Activated T-cell treated with anti-CD3 and anti-CD28 coated beads, Interleukin-2, amount 50 U/mL, for 24 hours (primary cell): ENCODE data around the gene JMJD4.

Experiments
- DNase-seq: peaks from one replicate; pipeline ENCODE4 v3.0.0-alpha.2; 2020
- H3K27ac Mint-ChIP-seq: 2 replicates; pipeline ENCODE4 v1.8.0; 2020; ENCODE audit warnings: mild to moderate bottlenecking, mixed read lengths
- H3K27me3 Mint-ChIP-seq: 2 replicates; pipeline ENCODE4 v1.8.0; 2020; ENCODE audit warnings: mixed read lengths
- H3K36me3 Mint-ChIP-seq: 2 replicates; pipeline ENCODE4 v1.8.0; 2020; ENCODE audit warnings: low read depth, mixed read lengths
- H3K4me1 Mint-ChIP-seq: 2 replicates; pipeline ENCODE4 v1.8.0; 2020; ENCODE audit warnings: low read depth, mixed read lengths
- H3K4me3 Mint-ChIP-seq: 2 replicates; pipeline ENCODE4 v1.8.0; 2020; ENCODE audit warnings: mild to moderate bottlenecking, moderate library complexity, mixed read lengths
- H3K9me3 Mint-ChIP-seq: 2 replicates; pipeline ENCODE4 v1.8.0; 2020; ENCODE audit warnings: mixed read lengths

Gene JMJD4

DNA sequence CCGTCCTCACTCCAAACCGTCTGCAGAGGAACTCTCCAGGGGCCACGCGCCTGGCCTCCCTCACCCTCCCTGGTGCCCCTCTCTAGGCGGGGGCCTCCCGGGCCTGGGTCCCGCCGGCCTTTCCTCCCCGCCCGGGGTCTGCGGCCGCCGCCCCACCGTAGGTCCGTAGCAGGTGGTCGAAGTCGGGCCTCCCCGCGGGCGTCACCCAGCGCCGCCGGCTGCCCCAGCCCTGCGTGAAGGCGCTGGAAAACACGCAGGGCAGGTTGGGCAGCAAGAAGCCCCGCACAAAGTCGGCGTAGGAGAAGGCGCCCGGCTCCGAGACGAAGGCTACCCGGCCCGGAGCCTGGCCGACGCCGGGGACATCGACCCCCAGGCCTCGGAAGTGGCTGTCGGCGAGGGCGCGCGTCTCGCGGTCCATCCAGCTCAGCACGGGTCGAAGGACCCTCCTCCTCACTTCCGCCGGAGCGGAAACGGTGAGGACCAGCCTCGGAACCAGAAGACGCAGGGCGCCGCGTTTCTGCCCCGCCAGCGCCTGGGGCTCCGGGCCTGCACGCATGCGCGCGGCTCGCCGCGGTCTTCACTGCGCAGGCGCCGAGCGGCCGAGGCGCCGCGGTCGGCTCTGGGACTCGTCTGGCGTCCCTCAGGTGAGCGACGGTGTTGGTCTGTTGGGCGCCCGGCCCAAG lies at the start of gene JMJD4, which contains the start of gene SNAP47:
Gene JMJD4, minus strand, starts transcription at position 447 of the 683 bp plus-strand sequence. Its CDS starts 29 bp downstream, at position 418.
Gene SNAP47, plus strand, starts transcription at position 580 of the 683 bp plus-strand sequence. CDS start 12,302 bp downstream, outside the sequence.
- Mint-ChIP-seq H3K27me3 (no peaks in the 10 kb centered on the region), H3K4me3 (peak within 1 kb of the TSS; percentile 93), H3K4me1 (peaks cover 48% of the 10 kb centered on the region), H3K36me3 (peaks cover 61% of the 10 kb centered on the region), H3K27ac (peak within 1 kb of the TSS; percentile 89), H3K9me3 (no peaks in the 10 kb centered on the region)
- peak; percentile 98 for DNase-seq

DNA sequence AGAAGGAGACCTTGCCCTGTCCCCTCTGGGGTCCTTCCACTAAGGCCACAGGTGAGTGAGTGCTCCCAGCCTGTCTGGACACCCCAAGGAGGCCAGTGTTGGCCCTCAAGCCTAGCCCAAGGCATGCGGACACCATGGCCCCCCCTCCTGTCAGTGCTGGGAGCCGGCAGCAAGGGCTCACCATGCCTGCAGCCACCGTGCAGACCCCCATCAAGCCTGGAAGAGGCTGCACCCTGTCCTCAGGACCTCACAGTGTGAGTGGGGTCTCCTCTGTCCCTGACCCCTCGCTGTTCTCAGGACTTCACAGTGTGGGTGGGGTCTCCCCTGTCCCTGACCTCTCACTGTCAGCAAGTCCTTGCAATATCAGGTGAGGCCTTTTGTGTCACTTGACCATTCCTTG lies 47.1 kb upstream of the JMJD4 start:
- no peak overlapping the region for H3K27ac Mint-ChIP-seq
- no peaks in the 10 kb centered on the region for H3K9me3 Mint-ChIP-seq
- DNase-seq: no peak
- H3K4me1 Mint-ChIP-seq: peaks cover 16% of the 10 kb centered on the region
- H3K36me3 Mint-ChIP-seq: peaks cover 40% of the 10 kb centered on the region
- no peak overlapping the region for H3K4me3 Mint-ChIP-seq
- peaks cover 7% of the 10 kb centered on the region for H3K27me3 Mint-ChIP-seq

GRCh38 chr1:227781314-227781930 lies 46.3 kb upstream of the JMJD4 start:
- H3K27me3 Mint-ChIP-seq: peaks cover 4% of the 10 kb centered on the region
- peaks cover 10% of the 10 kb centered on the region for H3K4me1 Mint-ChIP-seq
- no peak overlapping the region for H3K4me3 Mint-ChIP-seq
- no peak overlapping the region for H3K27ac Mint-ChIP-seq
- peaks cover 46% of the 10 kb centered on the region for H3K36me3 Mint-ChIP-seq
- DNase-seq: no peak
- H3K9me3 Mint-ChIP-seq: no peaks in the 10 kb centered on the region

DNA sequence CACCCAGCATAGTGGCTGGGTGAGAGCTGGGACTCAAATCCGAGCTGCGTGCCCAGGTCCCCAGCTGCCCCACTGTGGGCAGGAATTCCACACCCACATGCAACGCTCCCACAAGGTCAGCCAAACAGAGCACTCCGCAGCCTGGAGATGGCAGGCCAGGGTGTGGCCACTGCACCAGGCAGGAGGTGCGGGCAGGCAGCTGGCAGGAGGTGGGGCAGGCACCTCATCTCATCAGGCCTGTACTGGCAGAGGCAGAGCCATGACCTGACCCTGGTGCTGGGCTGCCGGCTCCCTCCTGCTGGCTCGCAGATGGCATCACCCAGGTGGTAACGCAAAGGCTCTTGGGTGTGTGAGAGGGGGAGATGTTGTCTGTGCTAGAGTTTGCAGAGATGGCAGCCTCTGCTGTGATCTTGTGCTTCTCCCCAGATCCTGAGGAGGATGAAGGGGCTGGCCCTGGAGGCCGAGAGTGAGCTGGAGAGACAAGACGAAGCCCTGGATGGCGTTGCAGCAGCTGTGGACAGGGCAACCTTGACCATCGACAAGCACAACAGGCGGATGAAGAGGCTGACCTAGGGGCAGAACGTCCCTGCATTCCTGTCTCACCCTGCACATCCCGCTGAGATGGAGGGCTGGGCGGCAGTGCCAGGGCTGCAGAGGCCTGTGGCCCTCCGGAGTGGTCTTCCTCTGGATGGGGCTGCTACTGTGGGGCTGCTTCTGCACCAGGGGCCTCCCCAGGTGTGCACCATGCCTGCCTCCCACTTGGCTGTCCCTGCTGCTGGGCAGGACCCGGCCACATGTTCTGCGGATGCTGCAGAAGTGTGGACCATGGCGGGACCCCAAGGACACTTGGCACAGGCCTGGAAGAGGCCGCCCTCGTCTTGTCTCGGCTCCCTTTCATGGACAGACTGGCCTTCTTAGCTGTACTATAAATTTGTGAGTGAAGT lies 45.3 kb upstream of the JMJD4 start:
- Mint-ChIP-seq H3K9me3 (no peaks in the 10 kb centered on the region), H3K27me3 (no peaks in the 10 kb centered on the region), H3K4me1 (peaks cover under 1% of the 10 kb centered on the region), H3K27ac (no peak overlapping the region), H3K36me3 (peaks cover 56% of the 10 kb centered on the region), H3K4me3 (no peak overlapping the region)
- no peak for DNase-seq

DNA sequence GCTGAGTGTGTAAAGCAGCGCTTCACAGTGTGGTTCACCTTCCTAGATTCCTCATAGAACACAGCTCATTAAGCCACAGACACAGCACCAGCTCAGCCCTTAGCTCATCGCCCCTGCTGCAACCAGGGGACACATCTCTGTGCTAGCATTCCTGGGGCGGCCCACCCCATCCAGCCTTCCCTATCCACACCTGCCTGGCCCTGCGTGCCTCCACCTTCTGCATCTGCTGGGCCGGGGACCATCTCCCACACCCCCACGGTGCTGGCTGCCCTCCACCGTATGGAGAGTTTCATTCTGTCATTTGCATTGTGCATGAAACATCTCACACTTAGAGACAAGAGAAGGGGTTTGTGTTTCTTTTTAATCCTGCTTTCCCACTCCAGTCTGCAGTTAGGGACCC lies 44.6 kb upstream of the JMJD4 start:
- H3K27ac Mint-ChIP-seq: no peak overlapping the region
- H3K4me3 Mint-ChIP-seq: no peak overlapping the region
- DNase-seq: peak; percentile 21

DNA sequence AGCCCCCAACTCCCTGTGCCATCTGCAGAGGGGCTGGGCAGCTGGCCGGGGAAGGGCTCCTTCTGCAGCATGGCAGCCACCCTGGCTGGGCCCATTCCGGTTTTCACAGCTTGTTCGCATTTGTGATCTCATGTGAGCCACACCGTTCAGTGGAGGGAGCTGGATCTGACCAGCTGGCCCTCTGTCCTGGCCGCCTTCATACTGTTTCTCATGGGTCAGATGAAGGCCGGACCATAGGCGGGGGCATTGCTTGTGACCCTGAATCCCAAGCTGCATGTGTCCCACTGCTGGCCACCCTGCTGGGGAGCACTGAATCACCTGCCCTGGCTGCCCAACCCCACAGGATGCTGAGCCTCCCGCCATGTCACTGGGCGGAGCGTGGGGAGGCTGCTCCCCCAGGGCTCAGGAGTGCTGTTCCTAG lies 43.9 kb upstream of the JMJD4 start:
- Mint-ChIP-seq H3K27ac (no peak overlapping the region), H3K9me3 (no peaks in the 10 kb centered on the region), H3K4me3 (no peak overlapping the region), H3K36me3 (peaks cover 68% of the 10 kb centered on the region), H3K4me1 (peaks cover 8% of the 10 kb centered on the region), H3K27me3 (no peaks in the 10 kb centered on the region)
- peak; percentile 18 for DNase-seq

More for the DNA sequence above, 44.6 kb upstream of the JMJD4 start:
- H3K4me1 Mint-ChIP-seq: peaks cover 1% of the 10 kb centered on the region
- no peaks in the 10 kb centered on the region for H3K9me3 Mint-ChIP-seq
- no peaks in the 10 kb centered on the region for H3K27me3 Mint-ChIP-seq
- peaks cover 62% of the 10 kb centered on the region for H3K36me3 Mint-ChIP-seq

DNA sequence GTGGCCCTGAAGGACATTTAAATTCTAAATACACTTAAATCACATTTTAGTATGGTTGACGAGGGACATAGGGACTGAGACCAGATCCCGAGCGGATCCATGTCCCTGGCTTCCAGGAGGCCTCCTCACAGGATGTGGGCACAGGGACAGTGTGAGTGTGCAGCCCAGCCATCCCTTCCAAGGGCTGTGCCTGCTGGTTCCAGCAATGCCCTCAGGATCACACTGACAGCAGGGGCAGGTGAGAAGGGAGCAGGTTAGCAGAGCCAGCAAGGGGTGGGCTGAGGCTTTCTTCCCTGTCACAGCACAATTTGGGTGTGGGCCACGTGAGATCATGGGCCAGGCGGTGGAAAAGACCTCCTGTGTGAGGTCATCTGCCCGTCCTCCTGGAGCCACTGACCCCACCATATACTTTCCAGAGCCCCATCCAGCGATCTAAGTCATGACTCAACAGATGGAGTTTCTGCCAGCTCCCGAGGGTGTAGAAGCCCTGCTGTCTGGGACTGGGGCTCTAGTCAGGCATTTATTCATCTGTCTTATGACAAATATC lies 43.4 kb upstream of the JMJD4 start:
- H3K36me3 Mint-ChIP-seq: peaks cover 70% of the 10 kb centered on the region
- H3K4me1 Mint-ChIP-seq: peaks cover 14% of the 10 kb centered on the region
- no peak overlapping the region for H3K4me3 Mint-ChIP-seq
- peak; percentile 24 for DNase-seq
- no peaks in the 10 kb centered on the region for H3K27me3 Mint-ChIP-seq
- H3K27ac Mint-ChIP-seq: no peak overlapping the region
- no peaks in the 10 kb centered on the region for H3K9me3 Mint-ChIP-seq

DNA sequence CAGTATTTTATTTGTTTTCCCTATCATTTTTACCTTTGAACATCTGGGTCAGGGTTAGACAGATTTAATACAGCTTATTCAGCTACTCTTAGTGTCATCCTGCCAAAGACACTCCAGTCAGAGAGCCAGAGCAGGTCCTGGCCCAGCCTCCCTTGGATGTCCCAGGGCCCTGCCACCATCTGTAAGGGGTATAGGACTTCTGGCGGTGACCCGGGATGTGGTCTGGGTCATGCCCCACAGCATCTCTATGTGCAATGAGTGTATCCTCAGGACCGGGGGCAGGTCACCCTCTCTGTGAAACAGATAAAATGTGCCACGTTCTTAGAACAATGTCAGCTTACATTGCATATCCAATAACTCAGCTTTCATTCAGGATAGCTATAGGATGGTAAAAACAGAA lies 42.5 kb upstream of the JMJD4 start:
- H3K27ac Mint-ChIP-seq: no peak overlapping the region
- H3K9me3 Mint-ChIP-seq: no peaks in the 10 kb centered on the region
- peaks cover 19% of the 10 kb centered on the region for H3K4me1 Mint-ChIP-seq
- peaks cover 68% of the 10 kb centered on the region for H3K36me3 Mint-ChIP-seq
- peak; percentile 17 for DNase-seq
- no peaks in the 10 kb centered on the region for H3K27me3 Mint-ChIP-seq
- no peak overlapping the region for H3K4me3 Mint-ChIP-seq

GRCh38 chr1:227777156-227777555 lies 42.1 kb upstream of the JMJD4 start:
- no peak for DNase-seq
- no peaks in the 10 kb centered on the region for H3K27me3 Mint-ChIP-seq
- H3K9me3 Mint-ChIP-seq: no peaks in the 10 kb centered on the region
- H3K27ac Mint-ChIP-seq: no peak overlapping the region
- peaks cover 24% of the 10 kb centered on the region for H3K4me1 Mint-ChIP-seq
- H3K36me3 Mint-ChIP-seq: peaks cover 67% of the 10 kb centered on the region
- H3K4me3 Mint-ChIP-seq: no peak overlapping the region

DNA sequence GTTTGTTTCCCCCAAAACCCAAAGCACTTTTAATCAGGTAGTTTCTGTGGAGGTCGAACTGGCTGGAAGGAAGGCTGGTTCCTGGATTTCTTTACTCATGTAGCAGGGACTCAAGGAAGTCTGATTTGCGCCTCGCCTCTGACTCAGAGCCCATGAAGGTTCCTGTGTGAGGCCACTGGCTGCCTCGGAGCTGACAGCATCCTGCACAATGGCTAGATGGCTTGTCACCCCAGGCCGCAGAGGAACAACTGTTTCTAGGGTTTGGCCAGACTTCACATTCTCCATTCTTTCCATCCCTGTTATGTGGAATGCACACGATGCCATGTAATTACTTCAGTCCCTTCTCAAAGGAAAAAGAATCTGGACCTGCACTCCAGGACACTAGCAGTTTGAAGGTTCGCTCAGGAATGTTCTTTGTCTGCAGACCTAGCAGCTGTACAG lies 41.2 kb upstream of the JMJD4 start:
- Mint-ChIP-seq H3K9me3 (no peaks in the 10 kb centered on the region), H3K4me1 (peaks cover 26% of the 10 kb centered on the region), H3K27me3 (no peaks in the 10 kb centered on the region), H3K36me3 (peaks cover 62% of the 10 kb centered on the region), H3K4me3 (no peak overlapping the region), H3K27ac (no peak overlapping the region)
- DNase-seq: no peak

DNA sequence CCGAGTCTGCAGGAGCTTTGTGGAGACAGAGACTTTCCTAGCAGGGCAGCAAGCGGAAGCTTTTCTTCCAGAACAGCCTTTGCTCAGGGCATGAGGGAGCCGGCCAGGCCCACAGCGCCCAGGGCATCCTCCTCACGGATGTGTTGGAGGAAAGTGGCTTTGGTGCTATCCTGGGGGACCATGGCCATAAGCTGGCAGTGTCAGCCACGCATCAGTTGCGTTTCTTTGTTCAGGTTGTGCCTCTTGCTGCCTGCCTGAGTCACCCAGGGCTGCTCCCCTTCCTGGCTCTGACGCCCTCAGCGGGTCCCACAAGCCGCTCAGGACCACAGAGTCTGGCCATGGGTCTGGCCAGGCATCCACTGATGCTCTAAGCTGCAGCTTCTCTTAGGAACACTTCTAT lies 40.7 kb upstream of the JMJD4 start:
- peaks cover 57% of the 10 kb centered on the region for H3K36me3 Mint-ChIP-seq
- H3K9me3 Mint-ChIP-seq: no peaks in the 10 kb centered on the region
- no peak overlapping the region for H3K27ac Mint-ChIP-seq
- H3K27me3 Mint-ChIP-seq: no peaks in the 10 kb centered on the region
- H3K4me3 Mint-ChIP-seq: no peak overlapping the region
- H3K4me1 Mint-ChIP-seq: peaks cover 26% of the 10 kb centered on the region
- DNase-seq: no peak

DNA sequence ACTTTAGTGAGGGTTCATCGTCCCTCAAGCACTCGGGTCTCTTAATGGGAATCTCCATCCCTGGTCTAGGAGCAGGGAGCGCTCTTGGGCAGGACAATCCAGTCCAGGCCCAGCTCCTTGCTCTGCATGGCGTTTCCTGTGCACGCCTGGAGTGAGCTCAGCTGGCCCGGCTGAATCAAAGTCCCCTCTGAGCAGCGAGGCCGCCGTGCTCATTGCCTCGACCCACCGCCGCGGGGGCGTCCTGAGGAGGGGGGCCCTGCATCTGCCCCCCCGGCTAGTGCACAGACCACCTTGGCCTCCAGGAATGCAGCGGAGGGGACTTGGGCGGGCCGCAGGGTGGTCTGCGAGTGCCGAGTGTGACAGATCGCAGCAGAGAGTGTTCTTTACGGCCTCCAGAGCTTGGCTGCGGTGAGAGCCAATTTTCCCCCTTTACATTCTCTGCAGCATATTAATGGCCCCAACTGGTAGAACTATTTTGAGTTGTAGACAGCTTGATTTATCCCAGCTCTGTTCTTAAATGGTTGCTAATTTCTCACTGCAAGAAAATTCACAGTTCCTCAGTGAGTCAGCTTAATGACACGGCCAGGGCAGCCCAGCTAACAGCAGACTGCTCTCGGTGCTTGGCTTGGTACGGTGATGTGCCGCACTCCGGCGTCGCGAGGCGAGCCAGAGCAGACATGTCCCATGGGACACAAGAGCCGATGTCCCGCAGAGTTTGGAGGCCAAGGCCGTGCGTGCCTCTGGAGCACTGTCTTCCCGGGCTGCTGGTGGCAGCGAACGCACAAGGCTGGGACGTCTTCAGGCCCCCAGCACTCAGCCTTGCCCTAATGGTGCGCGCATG lies 39.9 kb upstream of the JMJD4 start:
- Mint-ChIP-seq H3K27me3 (no peaks in the 10 kb centered on the region), H3K4me1 (peaks cover 26% of the 10 kb centered on the region), H3K4me3 (no peak overlapping the region), H3K9me3 (no peaks in the 10 kb centered on the region), H3K36me3 (peaks cover 59% of the 10 kb centered on the region), H3K27ac (no peak overlapping the region)
- no peak for DNase-seq

DNA sequence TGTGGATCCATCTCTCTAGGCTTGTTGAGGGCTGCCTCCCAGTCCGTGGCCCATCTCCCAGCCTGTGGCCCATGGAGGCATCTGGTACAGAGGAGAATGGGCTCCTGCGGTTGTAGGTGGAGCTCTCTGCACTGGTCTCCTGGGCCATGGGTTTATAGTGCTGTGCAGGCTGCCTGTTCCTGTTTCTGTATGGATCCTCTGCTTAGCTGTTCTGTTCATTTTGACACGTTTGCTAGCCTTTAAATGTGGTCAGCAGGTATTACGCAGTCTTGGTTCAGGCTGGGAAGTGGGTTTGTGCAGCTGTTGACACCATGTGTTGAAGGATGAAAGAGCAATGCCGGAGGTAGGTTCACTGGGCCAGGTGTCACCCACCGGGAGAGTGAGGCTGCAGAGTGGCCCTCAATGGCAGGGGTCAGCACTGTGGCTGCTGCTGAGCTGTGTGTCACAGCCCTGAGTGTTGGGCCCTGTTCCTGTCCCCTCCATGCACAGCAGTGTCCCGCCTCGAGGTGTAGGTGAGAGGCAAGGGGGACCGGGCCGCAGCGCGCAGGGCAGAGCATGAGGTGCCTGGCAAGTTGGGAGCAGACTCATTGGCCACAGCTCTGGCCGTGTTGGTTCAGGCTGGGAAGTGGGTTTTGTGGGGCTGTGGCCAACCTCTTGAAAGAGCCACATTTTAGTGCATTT lies 39.1 kb upstream of the JMJD4 start:
- peak overlapping the region; percentile 15 for H3K27ac Mint-ChIP-seq
- H3K27me3 Mint-ChIP-seq: no peaks in the 10 kb centered on the region
- no peaks in the 10 kb centered on the region for H3K9me3 Mint-ChIP-seq
- no peak for DNase-seq
- H3K36me3 Mint-ChIP-seq: peaks cover 60% of the 10 kb centered on the region
- no peak overlapping the region for H3K4me3 Mint-ChIP-seq
- peaks cover 26% of the 10 kb centered on the region for H3K4me1 Mint-ChIP-seq
